ENCODE data around the gene CRYGN. TPM values are rescaled to one million over a fixed set of nuclear protein-coding genes. Genes with fewer than 3 reads are reported as not detected.

The CRYGN gene
- total and polyA plus RNA-seq, 9 of the 15 experiments (the other 6 are each of a cell fraction or from before 2014, with no cell fraction given) = not detected

- H2AFZ ChIP-seq (ENCODE audit: low read depth, low read length) = no peak overlapping the region
- WGBS (ENCODE audit: insufficient coverage, low coverage, missing lambda C conversion rate) = 39% methylated on average over 10 of the region's 10 CpGs
- ChIA-PET CTCF (ENCODE audit: low intra/inter-chr PET ratio) (no interaction called here), POLR2A (interaction anchor here (0.5 to 1.3 kb wide), 4 partner anchors 41 to 157 kb away, joined by 3 read pairs; no protein-coding TSS in a partner anchor)
- H3K9me1 ChIP-seq (ENCODE audit: control insufficient read depth, insufficient read depth, low read length) = no peaks in the 10 kb centered on the region
- H3K36me3 ChIP-seq (ENCODE audit: control insufficient read depth, insufficient read depth, low read length) = no peaks in the 10 kb centered on the region
- H3K79me2 ChIP-seq (ENCODE audit: control insufficient read depth, insufficient read depth, low read length) = no peaks in the 10 kb centered on the region
- H3K27me3 ChIP-seq (ENCODE audit: control insufficient read depth in 2 of 2, insufficient read depth in 2 of 2, low read length in 2 of 2) = peaks cover 21 to 42% of the 10 kb centered on the region in 2 experiments; a peak in 4 of 5 replicates
- H3K4me3 ChIP-seq = no peak overlapping the region
- BruUV-seq (replicated peaks) = no TSS peak
- in situ Hi-C loops (cut with MboI) = no loop called here
- H4K20me1 ChIP-seq (replicated peaks; ENCODE audit: control insufficient read depth, insufficient read depth, low read length) = no peaks in the 10 kb centered on the region
- DNase-seq (ENCODE audit: extremely low read depth in 1 of 4, low spot score in 3 of 4) (no peak), FAIRE-seq (no peak), ATAC-seq (no peak)
- peaks cover 5 to 18% of the 10 kb centered on the region in 2 experiments; a peak in 3 of 5 replicates for H3K4me1 ChIP-seq (replicated peaks in 1 of 2; ENCODE audit: control insufficient read depth in 2 of 2, insufficient read depth in 2 of 2, low read length in 2 of 2)
- intact Hi-C loops (cut with micrococcal nuclease) = loop anchor here (10.0 kb wide), 1 partner anchor 46 kb away; no protein-coding TSS in a partner anchor
- H3K9me3 ChIP-seq (replicated peaks; ENCODE audit: control insufficient read depth, insufficient read depth, low read depth, low read length) = no peaks in the 10 kb centered on the region
- no peak overlapping the region for H3K27ac ChIP-seq (ENCODE audit: extremely low read depth, low read depth, low read length)
- TF ChIP-seq ADNP (tag; IDR thresholded peaks at IDR 0.05) (peak; percentile 39; the same call in 1 of the 2 replicates), KDM1A (IDR thresholded peaks at IDR 0.05) (peak; percentile 16 to 48; a peak in 2 of 4 replicates), ZNF263 (CRISPR knock-in tag; IDR thresholded peaks at IDR 0.05; ENCODE audit: borderline replicate concordance) (peak; percentile 84), ZFP30 (CRISPR knock-in tag; IDR thresholded peaks at IDR 0.05; ENCODE audit: borderline replicate concordance) (no peak), BCOR (IDR thresholded peaks at IDR 0.05) (0 out of 2 replicates have a peak, but pooled peaks have one; percentile 10)
- no peak overlapping the region for H3K4me2 ChIP-seq (ENCODE audit: insufficient read depth, low read length)
- H3K9ac ChIP-seq (ENCODE audit: insufficient read depth in 1 of 2, low read depth in 2 of 2, low read length in 2 of 2) = peak overlapping the region in 1 of 2 experiments; percentile 56; a peak in 2 of 4 replicates
Observed at GRCh38 chr7:151440799-151441445, 981 bp upstream of the CRYGN start.
